ENCODE data around the gene ICA1.

DNA sequence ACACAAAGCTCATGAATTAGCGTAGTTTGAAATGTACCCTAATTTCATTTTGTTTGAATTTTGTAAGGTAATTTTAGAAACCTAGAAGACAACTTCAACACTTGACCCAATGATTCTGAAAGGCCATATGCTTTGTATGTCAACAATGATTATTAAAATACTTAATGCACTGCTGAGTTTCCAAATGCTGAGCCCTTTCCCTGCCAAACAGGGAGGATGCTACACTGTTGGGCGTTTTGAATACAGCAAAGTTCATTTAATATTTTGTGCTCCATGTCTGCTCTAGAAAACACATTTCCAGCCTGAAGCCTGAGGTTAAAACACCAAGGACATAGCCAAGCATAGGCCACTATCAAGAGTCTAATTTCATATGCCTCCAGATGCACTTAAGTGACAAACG lies 99.8 kb downstream of the ICA1 start:
- TF ChIP-seq CEBPB (IDR thresholded peaks at IDR 0.05; ENCODE audit: low read depth, low read length) (no peak), POLR2A (IDR thresholded peaks at IDR 0.05; ENCODE audit: low read depth, low read length) (no peak), RAD21 (IDR thresholded peaks at IDR 0.05; ENCODE audit: low read length) (no peak), CHD1 (IDR thresholded peaks at IDR 0.05; ENCODE audit: low read depth, low read length) (no peak), RCOR1 (IDR thresholded peaks at IDR 0.05; ENCODE audit: insufficient replicate concordance, low read length) (no peak), RFX5 (IDR thresholded peaks at IDR 0.05; ENCODE audit: low read depth, low read length) (no peak), SMC3 (IDR thresholded peaks at IDR 0.05; ENCODE audit: low read depth, low read length) (no peak)
- TF ChIP-seq, protein P1, sequence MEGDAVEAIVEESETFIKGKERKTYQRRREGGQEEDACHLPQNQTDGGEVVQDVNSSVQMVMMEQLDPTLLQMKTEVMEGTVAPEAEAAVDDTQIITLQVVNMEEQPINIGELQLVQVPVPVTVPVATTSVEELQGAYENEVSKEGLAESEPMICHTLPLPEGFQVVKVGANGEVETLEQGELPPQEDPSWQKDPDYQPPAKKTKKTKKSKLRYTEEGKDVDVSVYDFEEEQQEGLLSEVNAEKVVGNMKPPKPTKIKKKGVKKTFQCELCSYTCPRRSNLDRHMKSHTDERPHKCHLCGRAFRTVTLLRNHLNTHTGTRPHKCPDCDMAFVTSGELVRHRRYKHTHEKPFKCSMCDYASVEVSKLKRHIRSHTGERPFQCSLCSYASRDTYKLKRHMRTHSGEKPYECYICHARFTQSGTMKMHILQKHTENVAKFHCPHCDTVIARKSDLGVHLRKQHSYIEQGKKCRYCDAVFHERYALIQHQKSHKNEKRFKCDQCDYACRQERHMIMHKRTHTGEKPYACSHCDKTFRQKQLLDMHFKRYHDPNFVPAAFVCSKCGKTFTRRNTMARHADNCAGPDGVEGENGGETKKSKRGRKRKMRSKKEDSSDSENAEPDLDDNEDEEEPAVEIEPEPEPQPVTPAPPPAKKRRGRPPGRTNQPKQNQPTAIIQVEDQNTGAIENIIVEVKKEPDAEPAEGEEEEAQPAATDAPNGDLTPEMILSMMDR (conservative IDR thresholded peaks at IDR 0.05; ENCODE audit: low read depth, low read length), result no peak
- TF ChIP-seq, protein P2, sequence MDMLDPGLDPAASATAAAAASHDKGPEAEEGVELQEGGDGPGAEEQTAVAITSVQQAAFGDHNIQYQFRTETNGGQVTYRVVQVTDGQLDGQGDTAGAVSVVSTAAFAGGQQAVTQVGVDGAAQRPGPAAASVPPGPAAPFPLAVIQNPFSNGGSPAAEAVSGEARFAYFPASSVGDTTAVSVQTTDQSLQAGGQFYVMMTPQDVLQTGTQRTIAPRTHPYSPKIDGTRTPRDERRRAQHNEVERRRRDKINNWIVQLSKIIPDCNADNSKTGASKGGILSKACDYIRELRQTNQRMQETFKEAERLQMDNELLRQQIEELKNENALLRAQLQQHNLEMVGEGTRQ (IDR thresholded peaks at IDR 0.05; ENCODE audit: low read depth, low read length), result no peak

All from IMR-90 (cell line).